Esophagus muscularis mucosa (tissue), 4 donors: ENCODE data around the gene NEDD9. TPM values are rescaled to one million over a fixed set of nuclear protein-coding genes. Genes with fewer than 3 reads are reported as not detected.
A peak's percentile ranks its signal among the peaks of the same experiment; 100 is the strongest.

Experiments
- DNase-seq: peaks from one replicate; pipeline ENCODE4 v3.0.0-alpha.2; 2017; ENCODE audit errors: extremely low spot score
- H3K27ac ChIP-seq, 4 donors: fragments of 200-600 bp; sonication (generic); replicated peaks in 1 of 4; 1 replicate in 3 of 4; 2 replicates in 1 of 4; pipeline ENCODE4 v1.5.1; 2016 to 2019; ENCODE audit warnings: mild to moderate bottlenecking in 1 of 4
- H3K27me3 ChIP-seq, 4 donors: fragments of 200-600 bp; sonication (generic); one replicate each; pipeline versions ENCODE4 v1.5.1 to v1.6.0; 2016 to 2019
- H3K36me3 ChIP-seq, 4 donors: fragments of 200-600 bp; sonication (generic); one replicate each; pipeline ENCODE4 v1.5.1; 2016 to 2019
- H3K4me1 ChIP-seq, 4 donors: fragments of 200-600 bp; sonication (generic); one replicate each; pipeline ENCODE4 v1.5.1; 2016 to 2019
- H3K4me3 ChIP-seq, 4 donors: fragments of 200-600 bp; sonication (generic); 1 replicate in 2 of 4; 2 replicates in 2 of 4; pipeline ENCODE4 v1.5.1; 2016 to 2019; ENCODE audit warnings: mild to moderate bottlenecking in 4 of 4, moderate library complexity in 1 of 4
- H3K9me3 ChIP-seq, 4 donors: fragments of 200-600 bp; sonication (generic); 1 replicate in 3 of 4; 2 replicates in 1 of 4; pipeline ENCODE4 v1.5.1; 2016 to 2019
- EP300 ChIP-seq: sonication (generic); formaldehyde crosslinking; IDR thresholded peaks from one replicate; pipeline ENCODE4 v1.6.1; 2017; ENCODE audit warnings: antibody characterized with exemption
- POLR2A ChIP-seq: fragments of 450-650 bp; IDR thresholded peaks from one replicate; pipeline ENCODE4 v1.6.1; 2017; ENCODE audit warnings: antibody characterized with exemption, moderate library complexity, mild to moderate bottlenecking, low read depth
- POLR2AphosphoS5 ChIP-seq, 2 donors: sonication (generic); formaldehyde crosslinking; IDR thresholded peaks; one replicate each; pipeline ENCODE4 v1.6.1; 2017; ENCODE audit warnings: antibody characterized with exemption in 2 of 2
- WGBS: methylation state at CpG from one replicate; pipeline ENCODE4 v1.1.5; 2018; 5-methylcytosine and 5-hydroxymethylcytosine counted together
- intact Hi-C: fragments of 100-400 bp; cut with DNase I; formaldehyde crosslinking; loops from one replicate; pipeline ENCODE4 v1.15.1; 2023
- total RNA-seq, 4 donors: library from RNA; depleted of rRNA; stranded (reverse); fragments of >200 nt; gene quantifications; one replicate each; pipeline versions ENCODE4 v1.1.0 to v1.2.1, GENCODE V29; 2016
- TF ChIP-seq, protein P1 (sequence below), 3 experiments: fragments of 200-600 bp in 2 of 3; fragments of 450-650 bp in 1 of 3; sonication (generic) in 2 of 3; IDR thresholded peaks; one replicate each; pipeline ENCODE4 v1.5.1; 2017 to 2019; ENCODE audit warnings: antibody characterized with exemption in 3 of 3, mild to moderate bottlenecking in 2 of 3, moderate library complexity in 1 of 3

Gene NEDD9
- total RNA-seq, 4 donors from 2014 or later, result 18.3 to 47.2 (median 32.9) TPM

DNA sequence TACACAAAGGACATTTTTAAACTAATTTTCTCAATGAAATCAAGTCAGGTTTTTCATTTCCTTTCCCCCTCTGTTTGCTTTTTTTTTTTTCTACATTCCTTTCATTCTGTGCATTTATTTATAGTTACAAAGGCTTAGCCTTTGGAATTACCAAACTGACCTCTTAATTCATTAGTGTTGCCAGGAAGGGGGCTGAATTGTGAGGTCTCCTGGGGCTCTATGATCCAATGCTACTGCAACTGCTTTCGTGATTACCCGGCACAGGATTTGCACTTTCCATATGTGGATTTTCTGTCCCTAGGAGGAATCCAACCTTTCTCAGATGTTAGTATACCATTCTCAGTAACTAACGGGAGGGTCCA lies 35.3 kb downstream of the NEDD9 start:
- intact Hi-C loops, result no loop called here
- Histone ChIP-seq H3K9me3 (no peaks in the 10 kb centered on the region), H3K4me1 (peaks cover 21 to 59% (median 33%) of the 10 kb centered on the region in 4 donors), H3K27me3 (peaks cover 0 to 4% (median 0%) of the 10 kb centered on the region in 4 donors), H3K27ac (peak overlapping the region in 2 of 4 donors; percentile 20 to 42), H3K4me3 (no peak overlapping the region), H3K36me3 (peaks cover 7 to 58% (median 11%) of the 10 kb centered on the region in 4 donors)
- DNase-seq, result no peak
- WGBS, result 71% methylated on average over 3 of the region's 3 CpGs
- no peak for TF ChIP-seq POLR2AphosphoS5 (IDR thresholded peaks at IDR 0.05)
- no peak for TF ChIP-seq EP300
- TF ChIP-seq POLR2A, result no peak
- TF ChIP-seq, protein P1, sequence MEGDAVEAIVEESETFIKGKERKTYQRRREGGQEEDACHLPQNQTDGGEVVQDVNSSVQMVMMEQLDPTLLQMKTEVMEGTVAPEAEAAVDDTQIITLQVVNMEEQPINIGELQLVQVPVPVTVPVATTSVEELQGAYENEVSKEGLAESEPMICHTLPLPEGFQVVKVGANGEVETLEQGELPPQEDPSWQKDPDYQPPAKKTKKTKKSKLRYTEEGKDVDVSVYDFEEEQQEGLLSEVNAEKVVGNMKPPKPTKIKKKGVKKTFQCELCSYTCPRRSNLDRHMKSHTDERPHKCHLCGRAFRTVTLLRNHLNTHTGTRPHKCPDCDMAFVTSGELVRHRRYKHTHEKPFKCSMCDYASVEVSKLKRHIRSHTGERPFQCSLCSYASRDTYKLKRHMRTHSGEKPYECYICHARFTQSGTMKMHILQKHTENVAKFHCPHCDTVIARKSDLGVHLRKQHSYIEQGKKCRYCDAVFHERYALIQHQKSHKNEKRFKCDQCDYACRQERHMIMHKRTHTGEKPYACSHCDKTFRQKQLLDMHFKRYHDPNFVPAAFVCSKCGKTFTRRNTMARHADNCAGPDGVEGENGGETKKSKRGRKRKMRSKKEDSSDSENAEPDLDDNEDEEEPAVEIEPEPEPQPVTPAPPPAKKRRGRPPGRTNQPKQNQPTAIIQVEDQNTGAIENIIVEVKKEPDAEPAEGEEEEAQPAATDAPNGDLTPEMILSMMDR (IDR thresholded peaks at IDR 0.05), result no peak

DNA sequence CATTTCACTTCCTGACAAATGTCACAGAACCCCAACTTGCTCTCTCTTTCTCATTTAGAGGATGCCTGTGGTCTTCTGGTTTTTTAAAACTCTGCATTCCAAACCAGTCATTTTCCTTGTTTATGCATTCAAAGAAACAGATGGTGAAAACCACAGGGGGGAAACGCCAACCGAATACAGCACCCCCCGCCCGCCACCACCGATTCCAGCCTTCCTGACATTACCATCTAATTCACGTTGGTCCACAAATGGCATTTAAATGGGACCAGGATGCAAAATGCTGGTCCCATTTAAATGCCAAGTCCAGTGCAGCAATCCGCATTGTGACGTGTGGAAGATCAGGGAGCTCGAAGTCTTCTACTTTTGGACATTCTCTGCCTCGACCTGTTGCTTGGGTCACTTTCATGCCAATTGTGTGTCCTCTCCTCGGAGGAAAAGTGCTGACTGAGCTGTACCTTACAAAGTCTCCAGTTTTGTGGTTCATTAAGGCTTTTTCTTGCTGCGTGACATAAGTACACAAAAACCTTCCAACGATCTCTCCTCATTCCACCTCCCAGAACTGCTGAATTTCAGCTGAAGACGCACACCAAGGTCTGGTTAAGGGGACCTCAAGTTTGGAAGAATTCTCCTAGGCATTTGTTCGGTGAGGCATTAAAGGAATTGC lies 35.8 kb downstream of the NEDD9 start:
- 82% methylated on average over 15 of the region's 15 CpGs for WGBS
- intact Hi-C loops, result no loop called here
- TF ChIP-seq EP300, result no peak
- no peak for TF ChIP-seq POLR2AphosphoS5 (IDR thresholded peaks at IDR 0.05)
- TF ChIP-seq, protein P1 (IDR thresholded peaks at IDR 0.05), result no peak
- no peak for TF ChIP-seq POLR2A
- Histone ChIP-seq H3K27me3 (peaks cover 0 to 4% (median 0%) of the 10 kb centered on the region in 4 donors), H3K36me3 (peaks cover 8 to 62% (median 16%) of the 10 kb centered on the region in 4 donors), H3K27ac (peak overlapping the region; percentile 2 to 68 (median 44)), H3K4me1 (peaks cover 16 to 54% (median 29%) of the 10 kb centered on the region in 4 donors), H3K4me3 (no peak overlapping the region), H3K9me3 (no peaks in the 10 kb centered on the region)
- DNase-seq, result no peak

DNA sequence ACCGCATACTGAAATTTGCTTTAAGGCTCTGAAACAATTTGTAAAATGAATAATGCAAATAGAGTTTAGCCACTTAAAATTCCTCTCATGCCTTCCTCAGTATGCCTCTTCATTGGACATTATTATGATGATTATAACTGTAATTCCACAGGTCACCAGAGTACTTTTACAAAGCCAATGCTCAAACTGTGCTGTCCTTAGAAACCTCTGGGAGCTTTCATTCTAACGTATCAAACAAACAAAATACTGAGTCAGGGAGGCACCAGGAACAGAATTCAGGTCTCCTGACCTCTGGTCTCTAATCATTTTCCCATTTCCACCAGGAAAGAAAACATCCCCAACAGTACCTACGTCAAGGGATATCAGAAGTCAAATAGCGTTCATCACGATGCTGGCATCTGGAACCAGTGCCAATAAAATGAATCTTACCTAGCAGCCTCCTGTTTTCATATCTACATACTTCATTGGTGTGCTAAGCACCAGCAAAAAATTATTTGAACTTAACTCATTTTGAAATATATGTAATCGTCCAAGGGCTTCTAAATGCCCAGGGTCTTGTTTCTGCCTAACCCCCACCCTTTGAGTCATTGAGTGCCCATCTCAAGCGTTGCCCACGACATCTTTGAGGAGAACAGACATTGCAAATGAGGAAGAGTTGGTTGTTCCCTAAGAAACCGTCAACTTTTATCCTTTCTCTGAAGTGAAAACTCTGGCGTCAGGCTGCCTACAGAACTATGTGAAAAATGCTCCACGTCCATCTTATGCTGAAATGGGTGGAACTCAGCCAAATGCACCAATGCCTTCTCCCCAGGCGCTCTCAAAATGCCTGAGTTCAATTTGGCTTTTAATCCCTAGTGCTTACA lies 37.9 kb downstream of the NEDD9 start:
- Histone ChIP-seq H3K4me1 (peaks cover 16 to 44% (median 26%) of the 10 kb centered on the region in 4 donors), H3K4me3 (no peak overlapping the region), H3K9me3 (no peaks in the 10 kb centered on the region), H3K36me3 (peaks cover 20 to 63% (median 36%) of the 10 kb centered on the region in 4 donors), H3K27me3 (peaks cover 0 to 4% (median 0%) of the 10 kb centered on the region in 4 donors), H3K27ac (peak overlapping the region; percentile 42 to 68 (median 58))
- WGBS, result 67% methylated on average over 12 of the region's 12 CpGs
- intact Hi-C loops, result no loop called here
- TF ChIP-seq POLR2A (no peak), POLR2AphosphoS5 (IDR thresholded peaks at IDR 0.05) (no peak), EP300 (no peak)
- TF ChIP-seq, protein P1 (IDR thresholded peaks at IDR 0.05), result no peak
- DNase-seq, result no peak

DNA sequence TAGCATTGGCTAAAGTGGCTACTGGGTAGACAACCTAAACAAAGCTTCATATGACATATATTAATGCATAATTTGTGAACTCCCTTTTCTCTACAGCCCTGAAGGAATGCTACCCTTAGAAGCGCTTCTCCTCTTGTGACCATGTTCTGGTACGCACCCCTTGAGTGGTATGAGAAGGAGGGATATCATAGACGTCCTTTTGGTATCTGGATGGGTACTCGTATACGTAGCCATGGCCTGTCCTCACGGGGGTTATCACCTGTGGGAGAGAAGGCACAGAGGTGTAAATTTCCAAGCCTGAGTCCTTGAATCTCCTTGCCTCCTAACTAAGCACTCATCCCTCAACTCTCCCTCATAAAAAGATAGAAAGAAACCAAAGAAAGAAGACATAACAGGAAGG lies 39.0 kb downstream of the NEDD9 start:
- H3K4me3 ChIP-seq, result no peak overlapping the region
- WGBS, result 96% methylated on average over 6 of the region's 6 CpGs
- H3K9me3 ChIP-seq, result no peaks in the 10 kb centered on the region
- H3K27me3 ChIP-seq, result no peaks in the 10 kb centered on the region
- H3K4me1 ChIP-seq, result peaks cover 16 to 38% (median 26%) of the 10 kb centered on the region in 4 donors
- no peak overlapping the region for H3K27ac ChIP-seq
- DNase-seq, result no peak
- H3K36me3 ChIP-seq, result peaks cover 27 to 65% (median 47%) of the 10 kb centered on the region in 4 donors
- TF ChIP-seq, protein P1 (IDR thresholded peaks at IDR 0.05), result no peak
- TF ChIP-seq EP300 (no peak), POLR2AphosphoS5 (IDR thresholded peaks at IDR 0.05) (no peak), POLR2A (no peak)
- intact Hi-C loops, result no loop called here
